ENCODE data around the gene SETBP1. TPM values are rescaled to one million over a fixed set of nuclear protein-coding genes. Genes with fewer than 3 reads are reported as not detected.

Gene SETBP1
- total RNA-seq, 1 experiment from 2014 or later, result 0.05 TPM

DNA sequence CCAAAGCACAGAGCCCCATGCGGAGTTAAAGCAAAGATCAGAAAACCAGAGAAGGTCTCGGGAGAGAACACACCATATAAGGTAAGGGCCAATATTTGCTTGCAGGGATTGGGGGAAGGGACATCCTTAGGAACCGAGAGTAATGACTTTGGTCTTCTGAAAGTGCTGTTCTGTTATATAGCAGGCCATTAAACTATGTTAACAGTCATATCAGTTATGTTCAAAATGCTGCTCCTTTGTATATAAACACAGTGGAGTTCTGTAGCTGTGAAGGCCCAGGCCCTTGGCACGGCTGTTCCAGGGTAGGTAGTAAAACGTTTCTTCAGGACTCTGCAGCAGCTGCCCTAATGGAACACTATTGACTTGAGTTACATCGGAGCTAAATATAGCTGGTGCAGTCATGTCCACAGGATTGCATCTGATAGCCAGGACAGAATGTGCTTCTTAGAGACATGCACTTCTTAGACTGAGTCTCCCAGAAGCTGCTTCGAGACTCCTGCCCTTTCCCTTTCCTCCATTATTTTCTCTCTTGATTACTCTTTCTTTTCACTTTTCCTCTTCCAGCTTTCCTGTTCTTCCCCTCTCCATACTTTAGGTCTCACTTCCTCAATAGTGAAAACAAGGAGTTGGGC is 122.4 kb downstream of the SETBP1 start:
- Histone ChIP-seq H3K9me3 (ENCODE audit: control insufficient read depth in 1 of 2, insufficient read depth in 1 of 2, low read depth in 1 of 2, low read length in 2 of 2) (peaks cover 15 to 24% of the 10 kb centered on the region in 2 experiments; a peak in 2 of 4 replicates), H3K9me2 (ENCODE audit: insufficient read depth) (no peaks in the 10 kb centered on the region), H3K9ac (ENCODE audit: low read length) (no peak overlapping the region), H3K4me3 (replicated peaks in 1 of 2; ENCODE audit: low read depth in 1 of 2, low read length in 2 of 2) (no peak overlapping the region), H3K27ac (ENCODE audit: low read depth, low read length) (no peak overlapping the region), H3K27me3 (ENCODE audit: insufficient read depth, low read length) (no peaks in the 10 kb centered on the region), H3K36me3 (ENCODE audit: control insufficient read depth in 1 of 2, insufficient read depth in 2 of 2, low read length in 2 of 2) (no peaks in the 10 kb centered on the region), H3K79me2 (ENCODE audit: insufficient read depth, low read length) (no peaks in the 10 kb centered on the region), H3K4me2 (ENCODE audit: low read length) (no peak overlapping the region), H4K20me1 (ENCODE audit: insufficient read depth) (no peaks in the 10 kb centered on the region), H3K4me1 (ENCODE audit: control insufficient read depth in 1 of 2, insufficient read depth in 2 of 2, low read length in 2 of 2) (no peaks in the 10 kb centered on the region), H2AFZ (ENCODE audit: low read depth, low read length, poor library complexity, severe bottlenecking) (no peak overlapping the region)
- ChIA-PET RAD21 (ENCODE audit: low non-redundant PET in 1 of 2, low total read pairs in 2 of 2, uncharacterized antibody in 2 of 2, unreplicated experiment in 2 of 2) (no interaction called here), POLR2A (no interaction called here), CTCF (no interaction called here)
- DNase-seq (ENCODE audit: low read depth, low spot score) (no peak), ATAC-seq (no peak)
- TF ChIP-seq, protein P1, sequence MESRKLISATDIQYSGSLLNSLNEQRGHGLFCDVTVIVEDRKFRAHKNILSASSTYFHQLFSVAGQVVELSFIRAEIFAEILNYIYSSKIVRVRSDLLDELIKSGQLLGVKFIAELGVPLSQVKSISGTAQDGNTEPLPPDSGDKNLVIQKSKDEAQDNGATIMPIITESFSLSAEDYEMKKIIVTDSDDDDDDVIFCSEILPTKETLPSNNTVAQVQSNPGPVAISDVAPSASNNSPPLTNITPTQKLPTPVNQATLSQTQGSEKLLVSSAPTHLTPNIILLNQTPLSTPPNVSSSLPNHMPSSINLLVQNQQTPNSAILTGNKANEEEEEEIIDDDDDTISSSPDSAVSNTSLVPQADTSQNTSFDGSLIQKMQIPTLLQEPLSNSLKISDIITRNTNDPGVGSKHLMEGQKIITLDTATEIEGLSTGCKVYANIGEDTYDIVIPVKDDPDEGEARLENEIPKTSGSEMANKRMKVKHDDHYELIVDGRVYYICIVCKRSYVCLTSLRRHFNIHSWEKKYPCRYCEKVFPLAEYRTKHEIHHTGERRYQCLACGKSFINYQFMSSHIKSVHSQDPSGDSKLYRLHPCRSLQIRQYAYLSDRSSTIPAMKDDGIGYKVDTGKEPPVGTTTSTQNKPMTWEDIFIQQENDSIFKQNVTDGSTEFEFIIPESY (IDR thresholded peaks at IDR 0.05; ENCODE audit: extremely low read depth, insufficient replicate concordance, low read length), result no peak
- no peak for TF ChIP-seq EZH2phosphoT487 (IDR thresholded peaks at IDR 0.05; ENCODE audit: borderline replicate concordance)
- TF ChIP-seq ZNF274 (IDR thresholded peaks at IDR 0.05; ENCODE audit: low read depth, low read length), result no peak
- TF ChIP-seq, protein P2, sequence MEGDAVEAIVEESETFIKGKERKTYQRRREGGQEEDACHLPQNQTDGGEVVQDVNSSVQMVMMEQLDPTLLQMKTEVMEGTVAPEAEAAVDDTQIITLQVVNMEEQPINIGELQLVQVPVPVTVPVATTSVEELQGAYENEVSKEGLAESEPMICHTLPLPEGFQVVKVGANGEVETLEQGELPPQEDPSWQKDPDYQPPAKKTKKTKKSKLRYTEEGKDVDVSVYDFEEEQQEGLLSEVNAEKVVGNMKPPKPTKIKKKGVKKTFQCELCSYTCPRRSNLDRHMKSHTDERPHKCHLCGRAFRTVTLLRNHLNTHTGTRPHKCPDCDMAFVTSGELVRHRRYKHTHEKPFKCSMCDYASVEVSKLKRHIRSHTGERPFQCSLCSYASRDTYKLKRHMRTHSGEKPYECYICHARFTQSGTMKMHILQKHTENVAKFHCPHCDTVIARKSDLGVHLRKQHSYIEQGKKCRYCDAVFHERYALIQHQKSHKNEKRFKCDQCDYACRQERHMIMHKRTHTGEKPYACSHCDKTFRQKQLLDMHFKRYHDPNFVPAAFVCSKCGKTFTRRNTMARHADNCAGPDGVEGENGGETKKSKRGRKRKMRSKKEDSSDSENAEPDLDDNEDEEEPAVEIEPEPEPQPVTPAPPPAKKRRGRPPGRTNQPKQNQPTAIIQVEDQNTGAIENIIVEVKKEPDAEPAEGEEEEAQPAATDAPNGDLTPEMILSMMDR (IDR thresholded peaks at IDR 0.05 in 2 of 3, conservative IDR thresholded peaks at IDR 0.05 in 1 of 3; ENCODE audit: borderline replicate concordance in 1 of 3, insufficient read depth in 1 of 3, low read depth in 2 of 3, low read length in 2 of 3), result no peak
- no peak for TF ChIP-seq ZFX (IDR thresholded peaks at IDR 0.05)
- no peak for TF ChIP-seq SRF (IDR thresholded peaks at IDR 0.05; ENCODE audit: low read depth)
- no TSS peak for BruUV-seq (replicated peaks)
- intact Hi-C loops (cut with micrococcal nuclease), result no loop called here
